ENCODE results near the gene C1QL2. TPM values are rescaled to one million over a fixed set of nuclear protein-coding genes. Genes with fewer than 3 reads are reported as not detected.
A peak's percentile ranks its signal among the peaks of the same experiment; 100 is the strongest.

Gene C1QL2
- total RNA-seq, 1 experiment from 2014 or later, result not detected

- H3K4me1 ChIP-seq (ENCODE audit: control insufficient read depth in 1 of 2, insufficient read depth in 2 of 2, low read length in 2 of 2), result peaks cover 0 to 18% of the 10 kb centered on the region in 2 experiments; a peak in 2 of 4 replicates
- no peak overlapping the region for H3K9ac ChIP-seq (ENCODE audit: low read length)
- H3K9me3 ChIP-seq (ENCODE audit: control insufficient read depth in 1 of 2, insufficient read depth in 1 of 2, low read depth in 1 of 2, low read length in 2 of 2), result peaks cover 0 to 19% of the 10 kb centered on the region in 2 experiments; a peak in 1 of 4 replicates
- no peaks in the 10 kb centered on the region for H3K9me2 ChIP-seq (ENCODE audit: insufficient read depth)
- no peak overlapping the region for H3K4me3 ChIP-seq (replicated peaks in 1 of 2; ENCODE audit: low read depth in 1 of 2, low read length in 2 of 2)
- no TSS peak for BruUV-seq (replicated peaks)
- ATAC-seq (peak; percentile 9; the same call in 1 of the 2 replicates), DNase-seq (ENCODE audit: low read depth, low spot score) (no peak)
- H4K20me1 ChIP-seq (ENCODE audit: insufficient read depth), result no peaks in the 10 kb centered on the region
- TF ChIP-seq ELF1 (IDR thresholded peaks at IDR 0.05; ENCODE audit: borderline replicate concordance, low read depth), result no peak
- TF ChIP-seq CTCF (IDR thresholded peaks at IDR 0.05 in 2 of 3, conservative IDR thresholded peaks at IDR 0.05 in 1 of 3; ENCODE audit: borderline replicate concordance in 1 of 3, insufficient read depth in 1 of 3, low read depth in 2 of 3, low read length in 2 of 3), result no peak
- no peak for TF ChIP-seq POLR2AphosphoS5 (IDR thresholded peaks at IDR 0.05; ENCODE audit: low read depth, low read length)
- no peak for TF ChIP-seq SRF (IDR thresholded peaks at IDR 0.05; ENCODE audit: low read depth)
- no peak for TF ChIP-seq YY1 (IDR thresholded peaks at IDR 0.05; ENCODE audit: extremely low read depth, insufficient replicate concordance, low read depth, low read length)
- TF ChIP-seq CEBPB (IDR thresholded peaks at IDR 0.05; ENCODE audit: low read depth), result no peak
- TF ChIP-seq SIN3A (IDR thresholded peaks at IDR 0.05; ENCODE audit: low read depth), result no peak
- TF ChIP-seq EGR1 (IDR thresholded peaks at IDR 0.05; ENCODE audit: low read depth), result no peak
- no peak for TF ChIP-seq ZNF274 (IDR thresholded peaks at IDR 0.05; ENCODE audit: low read depth, low read length)
- no peak for TF ChIP-seq SP1 (IDR thresholded peaks at IDR 0.05; ENCODE audit: low read depth)
- H3K79me2 ChIP-seq (ENCODE audit: insufficient read depth, low read length), result no peaks in the 10 kb centered on the region
- H3K27me3 ChIP-seq (ENCODE audit: insufficient read depth, low read length), result no peaks in the 10 kb centered on the region
- POLR2A ChIA-PET, result no interaction called here
- CTCF ChIA-PET, result no interaction called here
- peak overlapping the region; percentile 48 for H3K4me2 ChIP-seq (ENCODE audit: low read length)
- intact Hi-C loops (cut with micrococcal nuclease), result no loop called here
- H3K36me3 ChIP-seq (ENCODE audit: control insufficient read depth in 1 of 2, insufficient read depth in 2 of 2, low read length in 2 of 2), result no peaks in the 10 kb centered on the region
- RAD21 ChIA-PET (ENCODE audit: low non-redundant PET in 1 of 2, low total read pairs in 2 of 2, uncharacterized antibody in 2 of 2, unreplicated experiment in 2 of 2), result no interaction called here
- H3K27ac ChIP-seq (ENCODE audit: low read depth, low read length), result no peak overlapping the region
- no peak overlapping the region for H2AFZ ChIP-seq (ENCODE audit: low read depth, low read length, poor library complexity, severe bottlenecking)
Observed at GRCh38 chr2:119112230-119112629, 46.3 kb downstream of the C1QL2 start.
